NCI-H146 treated with DMSO at 0.1 percent for 48 hours (cell line): ENCODE results near the gene PDE1A.
"Not testable (repeated sequence)": the region's sequence is repeated elsewhere in the genome, so short reads cannot be mapped to it uniquely, and the experiment has no call there.

Experiments
- DNase-seq: peaks from one replicate; lab custom pipeline; 2025; ENCODE audit not compliant: unreplicated experiment; lab: John Stamatoyannopoulos, UW

PDE1A gene

GRCh38 chr2:182281276-182281675 is 145.6 kb downstream of the PDE1A start:
- no peak for DNase-seq

GRCh38 chr2:182280118-182280517 is 146.7 kb downstream of the PDE1A start:
- DNase-seq = no peak

GRCh38 chr2:182276662-182277061 is 150.2 kb downstream of the PDE1A start:
- DNase-seq = not testable (repeated sequence)

- DNase-seq = no peak
Measured at GRCh38 chr2:182267971-182268370, 158.9 kb downstream of the PDE1A start.

- DNase-seq = no peak
Measured at GRCh38 chr2:182266909-182267308, 159.9 kb downstream of the PDE1A start.

GRCh38 chr2:182265718-182266117 is 161.1 kb downstream of the PDE1A start:
- no peak for DNase-seq

- no peak for DNase-seq
Measured at GRCh38 chr2:182261860-182262387, 164.9 kb downstream of the PDE1A start.

GRCh38 chr2:182259629-182260150 is 167.1 kb downstream of the PDE1A start:
- DNase-seq = no peak

GRCh38 chr2:182252534-182252933 is 174.3 kb downstream of the PDE1A start:
- DNase-seq = no peak

GRCh38 chr2:182248898-182249297 is 177.9 kb downstream of the PDE1A start:
- no peak for DNase-seq

- DNase-seq = no peak
Measured at GRCh38 chr2:182248362-182248761, 178.5 kb downstream of the PDE1A start.

GRCh38 chr2:182247831-182248230 is 179.0 kb downstream of the PDE1A start:
- no peak for DNase-seq

- no peak for DNase-seq
Measured at GRCh38 chr2:182245963-182246362, 180.9 kb downstream of the PDE1A start.

- no peak for DNase-seq
Measured at GRCh38 chr2:182242609-182243008, 184.2 kb downstream of the PDE1A start.

GRCh38 chr2:182241936-182242335 is 184.9 kb downstream of the PDE1A start:
- no peak for DNase-seq

- peak; percentile 49 for DNase-seq
Measured at GRCh38 chr2:182240862-182241371, 185.9 kb downstream of the PDE1A start.

GRCh38 chr2:182230561-182230960 is 196.3 kb downstream of the PDE1A start:
- no peak for DNase-seq

GRCh38 chr2:182229297-182229696 is 197.5 kb downstream of the PDE1A start:
- DNase-seq = no peak

GRCh38 chr2:182228741-182229140 is 198.1 kb downstream of the PDE1A start:
- DNase-seq = no peak

- DNase-seq = peak; percentile 94
Measured at GRCh38 chr2:182228073-182228473, 198.8 kb downstream of the PDE1A start.

GRCh38 chr2:182226807-182227206 is 200.0 kb downstream of the PDE1A start:
- DNase-seq = no peak

GRCh38 chr2:182224669-182225068 is 202.2 kb downstream of the PDE1A start:
- no peak for DNase-seq

- no peak for DNase-seq
Measured at GRCh38 chr2:182220998-182221397, 205.8 kb downstream of the PDE1A start.
